ENCODE results near the gene BPHL. TPM values are rescaled to one million over a fixed set of nuclear protein-coding genes. Genes with fewer than 3 reads are reported as not detected.

BPHL gene
- total and polyA plus RNA-seq, 4 donors, result 6.0 to 14.9 (median 13.0) TPM

GRCh38 chr6:3109761-3110160 is 8.8 kb upstream of the BPHL start:
- peaks cover 15 to 46% (median 43%) of the 10 kb centered on the region in 4 donors for H3K36me3 ChIP-seq (ENCODE audit: control insufficient read depth in 4 of 4, insufficient read depth in 4 of 4, low read length in 4 of 4)
- no peak overlapping the region for H3K9ac ChIP-seq (ENCODE audit: insufficient read depth in 1 of 2, low read length in 2 of 2)
- WGBS, 2 donors, result 95 to 96% methylated on average over 3 of the region's 3 CpGs
- no peak overlapping the region for H3K27ac ChIP-seq (ENCODE audit: low read depth in 1 of 2, low read length in 1 of 2)
- H3K4me1 ChIP-seq (ENCODE audit: control insufficient read depth in 5 of 5, insufficient read depth in 5 of 5, low read length in 5 of 5), result no peaks in the 10 kb centered on the region
- DNase-seq (no peak), ATAC-seq (ENCODE audit: insufficient read depth, low FRiP score) (no peak)
- H3K4me3 ChIP-seq, result no peak overlapping the region
- no peaks in the 10 kb centered on the region for H3K9me3 ChIP-seq (ENCODE audit: control insufficient read depth in 4 of 4, insufficient read depth in 3 of 4, low read length in 3 of 4)
- TF ChIP-seq, protein P1, sequence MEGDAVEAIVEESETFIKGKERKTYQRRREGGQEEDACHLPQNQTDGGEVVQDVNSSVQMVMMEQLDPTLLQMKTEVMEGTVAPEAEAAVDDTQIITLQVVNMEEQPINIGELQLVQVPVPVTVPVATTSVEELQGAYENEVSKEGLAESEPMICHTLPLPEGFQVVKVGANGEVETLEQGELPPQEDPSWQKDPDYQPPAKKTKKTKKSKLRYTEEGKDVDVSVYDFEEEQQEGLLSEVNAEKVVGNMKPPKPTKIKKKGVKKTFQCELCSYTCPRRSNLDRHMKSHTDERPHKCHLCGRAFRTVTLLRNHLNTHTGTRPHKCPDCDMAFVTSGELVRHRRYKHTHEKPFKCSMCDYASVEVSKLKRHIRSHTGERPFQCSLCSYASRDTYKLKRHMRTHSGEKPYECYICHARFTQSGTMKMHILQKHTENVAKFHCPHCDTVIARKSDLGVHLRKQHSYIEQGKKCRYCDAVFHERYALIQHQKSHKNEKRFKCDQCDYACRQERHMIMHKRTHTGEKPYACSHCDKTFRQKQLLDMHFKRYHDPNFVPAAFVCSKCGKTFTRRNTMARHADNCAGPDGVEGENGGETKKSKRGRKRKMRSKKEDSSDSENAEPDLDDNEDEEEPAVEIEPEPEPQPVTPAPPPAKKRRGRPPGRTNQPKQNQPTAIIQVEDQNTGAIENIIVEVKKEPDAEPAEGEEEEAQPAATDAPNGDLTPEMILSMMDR (IDR thresholded peaks at IDR 0.05; ENCODE audit: control extremely low read depth, extremely low read depth), result no peak
- no peaks in the 10 kb centered on the region for H3K27me3 ChIP-seq (ENCODE audit: control insufficient read depth in 3 of 3, insufficient read depth in 3 of 3, low read length in 2 of 3)

GRCh38 chr6:3114377-3114776 is 4.1 kb upstream of the BPHL start:
- no peaks in the 10 kb centered on the region for H3K9me3 ChIP-seq (ENCODE audit: control insufficient read depth in 4 of 4, insufficient read depth in 3 of 4, low read length in 3 of 4)
- H3K36me3 ChIP-seq (ENCODE audit: control insufficient read depth in 4 of 4, insufficient read depth in 4 of 4, low read length in 4 of 4), result peaks cover 11 to 37% (median 24%) of the 10 kb centered on the region in 4 donors
- WGBS, 2 donors, result 96 to 97% methylated on average over 6 of the region's 6 CpGs
- H3K27ac ChIP-seq (ENCODE audit: low read depth in 1 of 2, low read length in 1 of 2), result no peak overlapping the region
- H3K4me3 ChIP-seq, result no peak overlapping the region
- H3K4me1 ChIP-seq (ENCODE audit: control insufficient read depth in 5 of 5, insufficient read depth in 5 of 5, low read length in 5 of 5), result peaks cover 0 to 4% (median 1%) of the 10 kb centered on the region in 5 donors
- no peak for ATAC-seq (ENCODE audit: insufficient read depth, low FRiP score)
- no peaks in the 10 kb centered on the region for H3K27me3 ChIP-seq (ENCODE audit: control insufficient read depth in 3 of 3, insufficient read depth in 3 of 3, low read length in 2 of 3)
- no peak overlapping the region for H3K9ac ChIP-seq (ENCODE audit: insufficient read depth in 1 of 2, low read length in 2 of 2)
- no peak for DNase-seq
- TF ChIP-seq, protein P1 (IDR thresholded peaks at IDR 0.05; ENCODE audit: control extremely low read depth, extremely low read depth), result no peak

GRCh38 chr6:3117912-3118352 is 579 bp upstream of the BPHL start:
- H3K36me3 ChIP-seq (ENCODE audit: control insufficient read depth in 4 of 4, insufficient read depth in 4 of 4, low read length in 4 of 4), result peaks cover 5 to 18% (median 12%) of the 10 kb centered on the region in 4 donors
- ATAC-seq (ENCODE audit: insufficient read depth, low FRiP score), result no peak
- no peak for DNase-seq
- H3K9me3 ChIP-seq (ENCODE audit: control insufficient read depth in 4 of 4, insufficient read depth in 3 of 4, low read length in 3 of 4), result no peaks in the 10 kb centered on the region
- no peaks in the 10 kb centered on the region for H3K27me3 ChIP-seq (ENCODE audit: control insufficient read depth in 3 of 3, insufficient read depth in 3 of 3, low read length in 2 of 3)
- H3K27ac ChIP-seq (ENCODE audit: low read depth in 1 of 2, low read length in 1 of 2), result peak overlapping the region; percentile 98 to 100
- WGBS, 2 donors, result 13 to 18% methylated on average over 8 of the region's 8 CpGs
- TF ChIP-seq, protein P1 (IDR thresholded peaks at IDR 0.05; ENCODE audit: control extremely low read depth, extremely low read depth), result no peak
- no peak overlapping the region for H3K9ac ChIP-seq (ENCODE audit: insufficient read depth in 1 of 2, low read length in 2 of 2)
- peak overlapping the region; percentile 67 for H3K4me3 ChIP-seq
- H3K4me1 ChIP-seq (ENCODE audit: control insufficient read depth in 5 of 5, insufficient read depth in 5 of 5, low read length in 5 of 5), result peaks cover 0 to 13% (median 4%) of the 10 kb centered on the region in 5 donors

Data from lung (tissue), 12 donors.